Tibial nerve (tissue), 4 donors: Measurements from ENCODE around the gene HRH1. TPM values are rescaled to one million over a fixed set of nuclear protein-coding genes. Genes with fewer than 3 reads are reported as not detected.

ENCODE experiments used
- DNase-seq, 2 donors: peaks; one replicate each; pipeline ENCODE4 v3.0.0-alpha.2; 2019; ENCODE audit warnings: low spot score in 2 of 2
- H3K27ac ChIP-seq, 4 donors: fragments of 200-600 bp; sonication (generic) in 3 of 4; one replicate each; pipeline ENCODE4 v1.5.1; 2017 to 2019; ENCODE audit warnings: mild to moderate bottlenecking in 1 of 4
- H3K27me3 ChIP-seq, 2 donors: fragments of 200-600 bp; sonication (generic) in 1 of 2; one replicate each; pipeline versions ENCODE4 v1.5.1 to v1.6.0; 2017 to 2019
- H3K36me3 ChIP-seq, 3 donors: fragments of 200-600 bp; sonication (generic); one replicate each; pipeline ENCODE4 v1.5.1; 2018 to 2019
- H3K4me1 ChIP-seq, 4 donors: fragments of 200-600 bp; sonication (generic) in 3 of 4; one replicate each; pipeline ENCODE4 v1.5.1; 2017 to 2019
- H3K4me3 ChIP-seq, 4 donors: fragments of 200-600 bp; sonication (generic) in 3 of 4; one replicate each; pipeline ENCODE4 v1.5.1; 2017 to 2019; ENCODE audit warnings: mild to moderate bottlenecking in 1 of 4, moderate library complexity in 1 of 4
- H3K9me3 ChIP-seq, 4 donors: fragments of 200-600 bp; sonication (generic) in 3 of 4; one replicate each; pipeline ENCODE4 v1.5.1; 2017 to 2019
- CTCF ChIP-seq, 5 experiments: fragments of 200-600 bp in 3 of 5; fragments of 450-650 bp in 2 of 5; sonication (generic) in 3 of 5; IDR thresholded peaks; one replicate each; pipeline ENCODE4 v1.5.1; 2016 to 2019; ENCODE audit warnings: antibody characterized with exemption in 5 of 5, mild to moderate bottlenecking in 3 of 5, moderate library complexity in 2 of 5
- EP300 ChIP-seq, 2 donors: sonication (generic); formaldehyde crosslinking; IDR thresholded peaks; one replicate each; pipeline ENCODE4 v1.6.1; 2017; ENCODE audit warnings: antibody characterized with exemption in 2 of 2, mild to moderate bottlenecking in 1 of 2
- POLR2A ChIP-seq, 2 donors: fragments of 450-650 bp; IDR thresholded peaks; one replicate each; pipeline ENCODE4 v1.6.1; 2017; ENCODE audit warnings: antibody characterized with exemption in 2 of 2, mild to moderate bottlenecking in 2 of 2, moderate library complexity in 2 of 2
- WGBS, 2 donors: methylation state at CpG; one replicate each; pipeline ENCODE4 v1.1.5; 2018; 5-methylcytosine and 5-hydroxymethylcytosine counted together
- total RNA-seq, 4 donors: library from RNA; depleted of rRNA; stranded (reverse); fragments of >200 nt; gene quantifications; one replicate each; pipeline ENCODE4 v1.1.0, GENCODE V29; 2016

The HRH1 gene
- total RNA-seq, 4 donors from 2014 or later = 13.8 to 20.3 (median 15.9) TPM

- no peak overlapping the region for H3K4me3 ChIP-seq
- no peaks in the 10 kb centered on the region for H3K27me3 ChIP-seq
- peaks cover 0 to 52% (median 14%) of the 10 kb centered on the region in 4 donors for H3K4me1 ChIP-seq
- TF ChIP-seq CTCF (IDR thresholded peaks at IDR 0.05) (no peak), EP300 (IDR thresholded peaks at IDR 0.05) (no peak)
- H3K36me3 ChIP-seq = peaks cover 0 to 29% (median 0%) of the 10 kb centered on the region in 3 donors
- no peaks in the 10 kb centered on the region for H3K9me3 ChIP-seq
- 90 to 93% methylated on average over 1 of the region's 1 CpG for WGBS, 2 donors
- no peak overlapping the region for H3K27ac ChIP-seq
- DNase-seq = no peak
These were observed 129.7 kb downstream of the HRH1 start for GRCh38 chr3:11284011-11284410.

- Histone ChIP-seq H3K4me1 (peaks cover 0 to 65% (median 14%) of the 10 kb centered on the region in 4 donors), H3K27me3 (no peaks in the 10 kb centered on the region), H3K9me3 (no peaks in the 10 kb centered on the region), H3K4me3 (no peak overlapping the region), H3K27ac (no peak overlapping the region), H3K36me3 (peaks cover 0 to 27% (median 0%) of the 10 kb centered on the region in 3 donors)
- DNase-seq = no peak
- TF ChIP-seq EP300 (IDR thresholded peaks at IDR 0.05) (no peak), CTCF (IDR thresholded peaks at IDR 0.05) (no peak), POLR2A (IDR thresholded peaks at IDR 0.05) (no peak)
- 84 to 90% methylated on average over 2 of the region's 2 CpGs for WGBS, 2 donors
These were observed 131.2 kb downstream of the HRH1 start for GRCh38 chr3:11285471-11285870.

GRCh38 chr3:11287404-11287803 lies 133.1 kb downstream of the HRH1 start:
- peaks cover 0 to 20% (median 0%) of the 10 kb centered on the region in 3 donors for H3K36me3 ChIP-seq
- no peaks in the 10 kb centered on the region for H3K27me3 ChIP-seq
- WGBS, 2 donors = 64 to 72% methylated on average over 9 to 10 of the region's 10 CpGs
- H3K27ac ChIP-seq = peak overlapping the region in 2 of 4 donors; percentile 78 to 82
- no peaks in the 10 kb centered on the region for H3K9me3 ChIP-seq
- H3K4me1 ChIP-seq = peaks cover 0 to 66% (median 14%) of the 10 kb centered on the region in 4 donors
- no peak overlapping the region for H3K4me3 ChIP-seq
- no peak for DNase-seq
- no peak for TF ChIP-seq CTCF (IDR thresholded peaks at IDR 0.05)
- TF ChIP-seq EP300 (IDR thresholded peaks at IDR 0.05) = no peak

- 52 to 64% methylated on average over 2 of the region's 2 CpGs for WGBS, 2 donors
- no peaks in the 10 kb centered on the region for H3K9me3 ChIP-seq
- H3K27ac ChIP-seq = peak overlapping the region in 3 of 4 donors; percentile 49 to 82 (median 78)
- no peaks in the 10 kb centered on the region for H3K27me3 ChIP-seq
- TF ChIP-seq CTCF (IDR thresholded peaks at IDR 0.05) = no peak
- TF ChIP-seq EP300 (IDR thresholded peaks at IDR 0.05) = no peak
- no peak for TF ChIP-seq POLR2A (IDR thresholded peaks at IDR 0.05)
- no peak for DNase-seq
- H3K4me3 ChIP-seq = no peak overlapping the region
- peaks cover 0 to 60% (median 14%) of the 10 kb centered on the region in 4 donors for H3K4me1 ChIP-seq
- H3K36me3 ChIP-seq = peaks cover 0 to 20% (median 0%) of the 10 kb centered on the region in 3 donors
These were observed 133.8 kb downstream of the HRH1 start for GRCh38 chr3:11288021-11288491.

GRCh38 chr3:11288786-11289637 lies 134.7 kb downstream of the HRH1 start:
- H3K4me1 ChIP-seq = peaks cover 0 to 50% (median 14%) of the 10 kb centered on the region in 4 donors
- H3K36me3 ChIP-seq = peaks cover 0 to 16% (median 0%) of the 10 kb centered on the region in 3 donors
- H3K4me3 ChIP-seq = no peak overlapping the region
- H3K27ac ChIP-seq = peak overlapping the region in 3 of 4 donors; percentile 49 to 82 (median 78)
- H3K27me3 ChIP-seq = no peaks in the 10 kb centered on the region
- WGBS, 2 donors = 46 to 62% methylated on average over 7 of the region's 7 CpGs
- DNase-seq = peak in 1 of 2 donors; percentile 62
- H3K9me3 ChIP-seq = no peaks in the 10 kb centered on the region
- peak in 1 of 2 donors; percentile 8 for TF ChIP-seq POLR2A (IDR thresholded peaks at IDR 0.05)
- TF ChIP-seq EP300 (IDR thresholded peaks at IDR 0.05) = peak; percentile 53 to 74
- TF ChIP-seq CTCF (IDR thresholded peaks at IDR 0.05) = no peak
